ENCODE measurements around the gene IGSF3. TPM values are rescaled to one million over a fixed set of nuclear protein-coding genes. Genes with fewer than 3 reads are reported as not detected.

Gene IGSF3
- total and polyA plus RNA-seq, 10 of the 15 experiments (the other 5 are each of a cell fraction or from before 2014, with no cell fraction given), result 1.4 to 18.0 (median 9.6) TPM

- no peak for TF ChIP-seq CUX1 (IDR thresholded peaks at IDR 0.05; ENCODE audit: insufficient replicate concordance, low read depth, low read length)
Observed at GRCh38 chr1:116533429-116533820, 134.1 kb downstream of the IGSF3 start (continued).

GRCh38 chr1:116532671-116533428, 134.7 kb downstream of the IGSF3 start:
- no peaks in the 10 kb centered on the region for H3K4me1 ChIP-seq (ENCODE audit: control insufficient read depth, insufficient read depth, low read length)
- no peak for DNase-seq (ENCODE audit: low read depth, low spot score)
- in situ Hi-C loops (cut with MboI), result no loop called here
- POLR2A ChIA-PET, result no interaction called here
- no peaks in the 10 kb centered on the region for H3K27me3 ChIP-seq (replicated peaks in 1 of 2; ENCODE audit: control insufficient read depth in 2 of 2, insufficient read depth in 2 of 2, low read length in 1 of 2)
- no peak overlapping the region for H3K9ac ChIP-seq (ENCODE audit: control insufficient read depth, insufficient read depth, low read length)
- H3K4me3 ChIP-seq, result no peak overlapping the region
- no peaks in the 10 kb centered on the region; the same call in none of the 3 replicates for H3K9me3 ChIP-seq (replicated peaks; ENCODE audit: control insufficient read depth, insufficient read depth, low read length)
- no peak overlapping the region for H2AFZ ChIP-seq (ENCODE audit: control insufficient read depth, low read depth, low read length)
- peak; percentile 38 for FAIRE-seq
- H3K4me2 ChIP-seq (ENCODE audit: control insufficient read depth, insufficient read depth), result no peak overlapping the region
- CTCF ChIA-PET, result no interaction called here
- peaks cover 10% of the 10 kb centered on the region for H3K79me2 ChIP-seq (ENCODE audit: control insufficient read depth, insufficient read depth, low read length)
- no peak overlapping the region for H3K27ac ChIP-seq (ENCODE audit: control insufficient read depth, insufficient read depth)
- WGBS (ENCODE audit: insufficient coverage, insufficient replicate concordance, low lambda C conversion rate, missing lambda C conversion rate), result 98% methylated on average over 23 of the region's 23 CpGs
- ATAC-seq, result no peak
- TSS peak; percentile 18 for BruUV-seq (replicated peaks)
- H3K36me3 ChIP-seq (ENCODE audit: control insufficient read depth in 2 of 2, insufficient read depth in 2 of 2, low read length in 1 of 2), result peaks cover 21 to 64% of the 10 kb centered on the region in 2 experiments
- RAD21 ChIA-PET (ENCODE audit: unreplicated experiment), result no interaction called here
- H4K20me1 ChIP-seq (ENCODE audit: control insufficient read depth, insufficient read depth), result no peaks in the 10 kb centered on the region
- intact Hi-C loops (cut with micrococcal nuclease; ENCODE audit: unreplicated experiment), result no loop called here
- TF ChIP-seq ESRRA (IDR thresholded peaks at IDR 0.05; ENCODE audit: low read length) (no peak), POLR2AphosphoS2 (IDR thresholded peaks at IDR 0.05; ENCODE audit: low read depth, low read length) (0 out of 2 replicates have a peak, but pooled peaks have one; percentile 34)
- SMC1A ChIA-PET (ENCODE audit: uncharacterized antibody, unreplicated experiment), result interaction anchor here (1.4 kb wide), 1 partner anchor 13 kb away, joined by 3 read pairs; no protein-coding TSS in a partner anchor
